ENCODE measurements around the gene S100A16. TPM values are rescaled to one million over a fixed set of nuclear protein-coding genes. Genes with fewer than 3 reads are reported as not detected.
"Not testable (repeated sequence)": the region's sequence is repeated elsewhere in the genome, so short reads cannot be mapped to it uniquely, and the experiment has no call there.

S100A16 gene
- polyA plus RNA-seq, 1 donor: 134 TPM

DNA sequence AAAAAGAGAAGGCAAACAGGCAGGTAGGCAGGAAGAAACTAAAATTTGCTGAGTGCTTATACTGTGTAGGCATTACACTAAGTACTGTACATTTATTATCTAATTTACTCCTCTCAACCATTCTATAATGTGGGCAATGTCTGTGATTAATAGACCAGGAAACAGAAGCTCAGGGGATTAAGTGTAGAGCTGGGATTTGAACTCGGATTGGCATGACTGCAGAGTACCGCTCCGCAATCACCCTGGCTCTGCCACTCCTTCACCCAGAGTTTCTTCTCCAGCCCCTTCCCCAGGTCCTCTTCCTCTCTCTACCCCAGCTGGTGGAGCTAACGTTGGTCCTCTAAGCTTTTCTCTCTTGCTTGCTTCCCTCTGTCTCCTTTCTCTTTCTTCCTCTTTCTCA, 35.8 kb downstream of the S100A16 start:
- H3K27ac ChIP-seq (ENCODE audit: low read length): no peak overlapping the region
- 20% methylated on average over 1 of the region's 4 CpGs for WGBS (ENCODE audit: insufficient coverage, low lambda C conversion rate)
- no peak overlapping the region for H3K4me3 ChIP-seq (ENCODE audit: low read length)
- peaks cover 5% of the 10 kb centered on the region for H3K4me1 ChIP-seq (ENCODE audit: control insufficient read depth, insufficient read depth, low read length)
- no peaks in the 10 kb centered on the region for H3K36me3 ChIP-seq (ENCODE audit: control insufficient read depth, insufficient read depth, low read length)
- H3K9me3 ChIP-seq (ENCODE audit: control insufficient read depth, low read depth, low read length): peaks cover 4% of the 10 kb centered on the region
- DNase-seq: no peak
- H3K27me3 ChIP-seq (ENCODE audit: control insufficient read depth, insufficient read depth, low read length): no peaks in the 10 kb centered on the region

DNA sequence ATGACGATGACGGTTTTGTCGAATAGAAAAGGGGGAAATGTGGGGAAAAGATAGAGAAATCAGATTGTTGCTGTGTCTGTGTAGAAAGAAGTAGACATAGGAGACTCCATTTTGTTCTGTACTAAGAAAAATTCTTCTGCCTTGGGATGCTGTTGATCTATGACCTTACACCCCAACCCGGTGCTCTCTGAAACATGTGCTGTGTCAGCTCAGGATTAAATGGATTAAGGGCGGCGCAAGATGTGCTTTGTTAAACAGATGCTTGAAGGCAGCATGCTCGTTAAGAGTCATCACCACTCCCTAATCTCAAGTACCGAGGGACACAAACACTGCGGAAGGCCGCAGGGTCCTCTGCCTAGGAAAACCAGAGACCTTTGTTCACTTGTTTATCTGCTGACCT, 37.4 kb downstream of the S100A16 start:
- H3K36me3 ChIP-seq (ENCODE audit: control insufficient read depth, insufficient read depth, low read length); H3K27ac ChIP-seq (ENCODE audit: low read length); DNase-seq; H3K4me3 ChIP-seq (ENCODE audit: low read length); H3K4me1 ChIP-seq (ENCODE audit: control insufficient read depth, insufficient read depth, low read length); H3K9me3 ChIP-seq (ENCODE audit: control insufficient read depth, low read depth, low read length); H3K27me3 ChIP-seq (ENCODE audit: control insufficient read depth, insufficient read depth, low read length): not testable (repeated sequence)
- no CpG with 5 or more reads among the region's 10 CpGs for WGBS (ENCODE audit: insufficient coverage, low lambda C conversion rate)

DNA sequence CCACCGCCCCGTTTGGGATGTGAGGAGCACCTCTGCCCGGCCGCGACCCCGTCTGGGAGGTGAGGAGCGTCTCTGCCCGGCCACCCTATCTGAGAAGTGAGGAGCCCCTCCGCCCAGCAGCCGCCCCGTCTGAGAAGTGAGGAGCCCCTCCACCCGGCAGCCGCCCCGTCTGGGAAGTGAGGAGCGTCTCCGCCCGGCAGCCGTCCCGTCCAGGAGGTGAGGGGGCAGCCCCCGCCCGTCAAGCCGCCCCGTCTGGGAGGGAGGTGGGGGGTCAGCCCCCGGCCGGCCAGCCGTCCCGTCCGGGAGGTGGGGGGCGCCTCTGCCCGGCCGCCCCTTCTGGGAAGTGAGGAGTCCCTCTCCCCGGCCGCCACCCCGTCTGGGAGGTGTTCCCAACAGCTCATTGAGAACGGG, 37.9 kb downstream of the S100A16 start:
- no CpG with 5 or more reads among the region's 35 CpGs for WGBS (ENCODE audit: insufficient coverage, low lambda C conversion rate)
- not testable (repeated sequence) for H3K9me3 ChIP-seq (ENCODE audit: control insufficient read depth, low read depth, low read length); H3K27ac ChIP-seq (ENCODE audit: low read length); H3K36me3 ChIP-seq (ENCODE audit: control insufficient read depth, insufficient read depth, low read length); H3K4me3 ChIP-seq (ENCODE audit: low read length); H3K27me3 ChIP-seq (ENCODE audit: control insufficient read depth, insufficient read depth, low read length); DNase-seq
- peaks cover 10% of the 10 kb centered on the region for H3K4me1 ChIP-seq (ENCODE audit: control insufficient read depth, insufficient read depth, low read length)

- H3K4me3 ChIP-seq (ENCODE audit: low read length): no peak overlapping the region
- H3K36me3 ChIP-seq (ENCODE audit: control insufficient read depth, insufficient read depth, low read length): no peaks in the 10 kb centered on the region
- no peaks in the 10 kb centered on the region for H3K27me3 ChIP-seq (ENCODE audit: control insufficient read depth, insufficient read depth, low read length)
- WGBS (ENCODE audit: insufficient coverage, low lambda C conversion rate): no CpG with 5 or more reads among the region's 3 CpGs
- H3K9me3 ChIP-seq (ENCODE audit: control insufficient read depth, low read depth, low read length): peaks cover 4% of the 10 kb centered on the region
- no peak for DNase-seq
- H3K4me1 ChIP-seq (ENCODE audit: control insufficient read depth, insufficient read depth, low read length): peaks cover 15% of the 10 kb centered on the region
- H3K27ac ChIP-seq (ENCODE audit: low read length): no peak overlapping the region
These were observed 39.6 kb downstream of the S100A16 start for GRCh38 chr1:153573351-153573750.

- Histone ChIP-seq H3K9me3 (ENCODE audit: control insufficient read depth, low read depth, low read length) (peaks cover 4% of the 10 kb centered on the region), H3K4me3 (ENCODE audit: low read length) (no peak overlapping the region), H3K27me3 (ENCODE audit: control insufficient read depth, insufficient read depth, low read length) (no peaks in the 10 kb centered on the region), H3K36me3 (ENCODE audit: control insufficient read depth, insufficient read depth, low read length) (no peaks in the 10 kb centered on the region), H3K27ac (ENCODE audit: low read length) (no peak overlapping the region), H3K4me1 (ENCODE audit: control insufficient read depth, insufficient read depth, low read length) (peaks cover 22% of the 10 kb centered on the region)
- no CpG with 5 or more reads among the region's 3 CpGs for WGBS (ENCODE audit: insufficient coverage, low lambda C conversion rate)
- peak; percentile 73 to 76 for DNase-seq
These were observed 40.3 kb downstream of the S100A16 start for GRCh38 chr1:153572569-153573015.

DNA sequence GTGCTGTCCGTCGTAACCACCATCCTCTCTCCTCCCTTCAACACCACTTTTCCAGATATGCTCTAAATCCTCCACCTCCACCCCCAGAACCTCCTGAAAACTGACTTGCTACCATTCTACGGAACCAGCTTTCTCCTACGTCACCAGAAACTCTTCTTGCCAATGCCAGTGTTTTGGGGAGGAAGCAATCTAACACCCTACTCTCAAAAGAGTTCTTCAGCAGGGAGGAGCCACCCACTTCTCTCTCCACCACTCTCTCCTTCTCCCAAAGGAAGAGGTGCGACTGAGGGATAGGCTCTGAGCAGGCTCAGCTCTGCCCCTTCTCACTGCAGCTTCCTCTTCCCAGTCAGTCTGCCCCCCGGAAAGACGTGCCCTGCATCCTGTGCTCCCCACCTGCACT, 41.2 kb downstream of the S100A16 start:
- DNase-seq: no peak
- H3K27ac ChIP-seq (ENCODE audit: low read length): no peak overlapping the region
- 100% methylated on average over 1 of the region's 7 CpGs for WGBS (ENCODE audit: insufficient coverage, low lambda C conversion rate)
- peaks cover 4% of the 10 kb centered on the region for H3K9me3 ChIP-seq (ENCODE audit: control insufficient read depth, low read depth, low read length)
- H3K4me1 ChIP-seq (ENCODE audit: control insufficient read depth, insufficient read depth, low read length): peaks cover 31% of the 10 kb centered on the region
- no peak overlapping the region for H3K4me3 ChIP-seq (ENCODE audit: low read length)
- H3K36me3 ChIP-seq (ENCODE audit: control insufficient read depth, insufficient read depth, low read length): no peaks in the 10 kb centered on the region
- no peaks in the 10 kb centered on the region for H3K27me3 ChIP-seq (ENCODE audit: control insufficient read depth, insufficient read depth, low read length)

DNA sequence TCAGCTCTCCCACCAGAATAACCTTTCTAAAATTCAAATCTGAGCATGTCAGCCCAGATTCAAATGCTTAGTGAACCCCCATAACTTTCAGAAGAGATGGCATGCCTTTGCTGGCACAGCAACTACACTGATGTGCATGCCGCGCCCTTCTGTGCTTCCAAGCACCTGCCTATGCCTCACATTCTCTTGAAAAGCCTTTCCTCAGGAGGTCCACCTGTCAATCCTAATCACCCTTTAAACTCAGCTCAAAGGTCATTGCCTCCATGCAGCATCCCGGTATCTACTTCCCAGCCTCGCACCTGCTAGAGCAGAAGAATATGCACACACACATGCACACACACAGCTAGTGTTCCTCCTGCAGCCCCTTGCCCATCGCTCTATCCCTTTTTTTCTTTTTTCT, 42.1 kb downstream of the S100A16 start:
- peak; percentile 74 to 91 for DNase-seq
- Histone ChIP-seq H3K27ac (ENCODE audit: low read length) (peak overlapping the region; percentile 65), H3K4me1 (ENCODE audit: control insufficient read depth, insufficient read depth, low read length) (peaks cover 36% of the 10 kb centered on the region)

DNA sequence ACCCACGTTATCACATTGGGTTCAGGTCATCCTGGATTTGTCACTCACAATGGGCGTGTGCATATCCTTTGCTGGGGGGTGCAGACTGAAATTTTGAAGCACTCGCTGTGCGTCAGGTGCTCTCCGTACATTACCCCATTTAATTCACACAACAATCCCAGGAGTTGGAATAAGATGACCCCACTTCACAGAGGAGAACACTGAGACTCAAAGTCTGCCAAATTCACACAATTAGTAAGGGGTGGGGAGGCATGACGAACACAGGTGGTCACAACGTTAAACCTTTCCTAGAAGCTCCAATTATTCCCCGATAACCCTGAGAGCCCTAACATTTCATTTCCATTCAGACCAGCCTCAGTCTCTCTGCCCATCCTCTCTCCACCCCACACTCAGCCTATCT, 43.5 kb downstream of the S100A16 start:
- no peak overlapping the region for H3K27ac ChIP-seq (ENCODE audit: low read length)
- 100% methylated on average over 1 of the region's 8 CpGs for WGBS (ENCODE audit: insufficient coverage, low lambda C conversion rate)
- H3K4me1 ChIP-seq (ENCODE audit: control insufficient read depth, insufficient read depth, low read length): peaks cover 47% of the 10 kb centered on the region
- DNase-seq: no peak
- H3K9me3 ChIP-seq (ENCODE audit: control insufficient read depth, low read depth, low read length): no peaks in the 10 kb centered on the region
- no peak overlapping the region for H3K4me3 ChIP-seq (ENCODE audit: low read length)
- H3K36me3 ChIP-seq (ENCODE audit: control insufficient read depth, insufficient read depth, low read length): no peaks in the 10 kb centered on the region
- H3K27me3 ChIP-seq (ENCODE audit: control insufficient read depth, insufficient read depth, low read length): no peaks in the 10 kb centered on the region

More for the DNA sequence above, 42.1 kb downstream of the S100A16 start:
- no peak overlapping the region for H3K4me3 ChIP-seq (ENCODE audit: low read length)
- no CpG with 5 or more reads among the region's 5 CpGs for WGBS (ENCODE audit: insufficient coverage, low lambda C conversion rate)
- H3K36me3 ChIP-seq (ENCODE audit: control insufficient read depth, insufficient read depth, low read length): no peaks in the 10 kb centered on the region
- H3K9me3 ChIP-seq (ENCODE audit: control insufficient read depth, low read depth, low read length): peaks cover 4% of the 10 kb centered on the region
- no peaks in the 10 kb centered on the region for H3K27me3 ChIP-seq (ENCODE audit: control insufficient read depth, insufficient read depth, low read length)

GRCh38 chr1:153568367-153569099, 44.4 kb downstream of the S100A16 start:
- Histone ChIP-seq H3K27ac (ENCODE audit: low read length) (peak overlapping the region; percentile 18), H3K4me1 (ENCODE audit: control insufficient read depth, insufficient read depth, low read length) (peaks cover 50% of the 10 kb centered on the region), H3K4me3 (ENCODE audit: low read length) (peak overlapping the region; percentile 2), H3K9me3 (ENCODE audit: control insufficient read depth, low read depth, low read length) (no peaks in the 10 kb centered on the region), H3K27me3 (ENCODE audit: control insufficient read depth, insufficient read depth, low read length) (no peaks in the 10 kb centered on the region), H3K36me3 (ENCODE audit: control insufficient read depth, insufficient read depth, low read length) (no peaks in the 10 kb centered on the region)
- WGBS (ENCODE audit: insufficient coverage, low lambda C conversion rate): no CpG with 5 or more reads among the region's 25 CpGs
- peak; percentile 80 to 86 for DNase-seq

DNA sequence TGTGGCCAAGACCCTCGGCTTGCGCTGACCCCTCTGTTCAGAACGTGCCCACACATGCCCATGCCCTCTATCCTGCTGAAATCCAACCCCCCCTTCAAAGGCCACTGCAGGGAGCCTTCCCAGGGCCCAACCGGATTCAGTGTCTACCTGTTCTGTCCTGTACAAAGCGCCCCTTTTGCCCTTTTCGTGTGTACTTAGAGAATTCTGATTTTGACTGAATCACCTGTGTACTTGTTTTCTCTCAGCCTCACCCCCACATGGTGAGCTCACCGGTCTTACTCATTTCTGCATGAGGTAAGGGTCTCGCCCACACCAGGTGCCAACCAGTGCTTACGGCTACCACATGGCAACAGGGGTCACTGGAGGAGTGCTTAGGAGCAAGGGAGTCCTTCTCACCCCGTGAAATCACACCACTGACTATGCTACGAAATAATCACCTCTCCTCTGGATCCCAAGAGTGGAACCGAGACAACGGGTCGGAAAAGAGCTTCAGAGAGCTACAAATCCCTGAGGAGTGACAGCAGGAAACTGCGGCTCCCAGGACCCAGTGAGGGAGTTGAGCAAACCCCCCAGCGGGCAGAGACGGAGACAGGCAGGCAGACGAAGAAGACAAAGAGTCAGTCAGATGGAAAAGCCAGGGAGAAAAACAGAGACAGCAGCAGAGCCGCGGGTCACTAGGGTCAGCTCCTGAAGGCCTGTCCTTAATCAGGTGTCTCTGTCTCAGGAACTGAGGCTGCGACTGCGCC, 45.1 kb downstream of the S100A16 start:
- Histone ChIP-seq H3K27me3 (ENCODE audit: control insufficient read depth, insufficient read depth, low read length) (no peaks in the 10 kb centered on the region), H3K4me1 (ENCODE audit: control insufficient read depth, insufficient read depth, low read length) (peaks cover 47% of the 10 kb centered on the region), H3K4me3 (ENCODE audit: low read length) (no peak overlapping the region), H3K36me3 (ENCODE audit: control insufficient read depth, insufficient read depth, low read length) (no peaks in the 10 kb centered on the region), H3K27ac (ENCODE audit: low read length) (peak overlapping the region; percentile 18), H3K9me3 (ENCODE audit: control insufficient read depth, low read depth, low read length) (no peaks in the 10 kb centered on the region)
- WGBS (ENCODE audit: insufficient coverage, low lambda C conversion rate): no CpG with 5 or more reads among the region's 22 CpGs
- DNase-seq: peak in 1 of 2 donors; percentile 37

All from large intestine (tissue), 3 donors.